CD4-positive, alpha-beta T cell treated with Interleukin-15 for 4 hours (primary cell): ENCODE measurements around the gene KRT6B.

Experiments
- DNase-seq: peaks from one replicate; pipeline ENCODE4 v3.0.0-alpha.2; 2020; ENCODE audit warnings: low spot score

Gene KRT6B

DNA sequence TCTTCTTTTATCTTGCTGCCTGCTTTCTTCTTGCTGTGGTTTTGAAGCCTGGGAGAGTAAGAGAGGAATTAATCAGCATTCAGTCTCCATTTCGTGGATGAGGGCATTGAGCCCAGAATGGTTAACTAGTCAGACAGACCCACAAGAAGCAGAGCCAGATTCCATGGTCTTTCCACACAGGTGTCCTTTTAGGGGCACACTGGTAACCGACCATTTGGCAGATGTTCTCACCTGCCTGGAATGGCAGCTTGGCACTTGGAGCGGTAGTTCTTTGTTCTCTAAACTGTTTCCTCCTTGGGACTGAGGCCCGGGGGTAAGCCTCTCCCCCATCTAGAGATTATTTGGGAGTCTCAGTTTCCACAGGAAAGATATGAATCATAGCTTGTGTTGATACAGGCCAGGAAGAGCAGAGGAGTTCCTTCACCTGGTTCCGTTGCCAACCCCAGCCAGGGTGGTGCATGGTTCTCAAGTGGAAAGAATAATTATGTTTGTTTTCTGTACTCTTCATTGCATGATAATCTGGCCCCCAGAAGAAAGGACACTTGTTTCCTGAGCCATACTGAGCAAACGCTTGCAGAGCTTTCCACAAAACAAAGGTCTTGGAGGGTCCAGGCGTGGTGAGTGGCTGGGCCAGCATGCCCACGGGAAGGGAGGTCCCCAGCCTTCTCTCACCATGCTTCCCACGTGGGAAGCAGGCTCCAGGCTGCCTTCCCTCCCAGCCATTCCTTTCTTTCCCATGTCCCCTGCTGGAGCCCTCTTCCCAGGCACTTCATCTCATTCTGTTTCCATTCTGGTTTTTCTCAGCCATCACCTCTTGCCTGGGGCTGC, 15.7 kb downstream of the KRT6B start:
- no peak for DNase-seq

DNA sequence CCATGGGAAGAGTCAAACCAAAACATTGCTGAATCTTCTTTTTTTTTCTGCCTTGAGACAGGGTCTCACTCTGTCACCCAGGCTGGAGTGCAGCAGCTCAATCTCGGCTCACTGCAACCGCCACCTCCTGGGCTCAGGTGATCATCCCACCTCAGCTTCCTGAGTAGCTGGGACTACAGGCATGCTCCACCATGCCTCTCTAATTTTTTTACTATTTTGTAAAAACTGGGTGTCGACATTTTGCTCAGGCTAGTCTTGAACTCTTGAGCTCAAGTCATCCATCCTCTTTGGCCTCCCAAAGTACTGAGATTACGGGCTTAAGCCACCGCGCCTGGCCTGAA, 16.3 kb downstream of the KRT6B start:
- DNase-seq: no peak

DNA sequence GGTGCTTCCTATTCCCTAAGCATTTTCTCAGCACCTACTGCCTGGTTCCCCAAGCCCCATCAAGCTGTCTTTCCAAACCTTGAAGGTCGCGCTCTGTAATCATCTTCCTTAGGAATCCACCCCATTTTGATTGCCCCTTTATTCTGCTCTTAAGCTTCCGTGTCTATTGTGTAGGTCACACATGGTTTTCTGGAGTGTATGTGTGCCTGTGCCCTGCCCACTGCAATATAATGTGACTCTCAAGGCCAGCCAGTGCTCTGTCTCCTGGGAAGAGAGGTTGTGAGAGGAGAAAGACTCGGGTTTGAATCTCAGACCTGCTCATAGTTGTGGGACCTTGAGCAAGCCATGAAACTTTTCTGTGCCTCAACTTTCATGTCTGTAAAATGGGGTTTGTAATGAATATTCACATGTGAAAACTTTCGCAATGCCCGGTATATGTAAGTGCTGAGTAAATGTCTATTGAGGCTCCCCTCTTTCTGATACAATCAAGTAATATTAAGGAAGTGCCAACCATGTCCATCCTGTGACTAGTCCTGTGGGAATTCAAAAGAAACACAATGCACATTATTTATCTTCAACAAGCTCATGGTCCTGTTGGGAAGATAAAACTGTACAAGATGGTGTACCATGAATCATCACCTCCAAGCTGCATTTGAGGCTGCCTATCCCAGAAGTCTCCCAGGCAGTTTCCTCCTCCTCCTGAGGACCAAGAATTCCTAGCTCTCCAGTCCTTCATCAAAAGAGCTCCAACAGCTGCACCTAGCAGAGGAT, 17.0 kb downstream of the KRT6B start:
- no peak for DNase-seq

DNA sequence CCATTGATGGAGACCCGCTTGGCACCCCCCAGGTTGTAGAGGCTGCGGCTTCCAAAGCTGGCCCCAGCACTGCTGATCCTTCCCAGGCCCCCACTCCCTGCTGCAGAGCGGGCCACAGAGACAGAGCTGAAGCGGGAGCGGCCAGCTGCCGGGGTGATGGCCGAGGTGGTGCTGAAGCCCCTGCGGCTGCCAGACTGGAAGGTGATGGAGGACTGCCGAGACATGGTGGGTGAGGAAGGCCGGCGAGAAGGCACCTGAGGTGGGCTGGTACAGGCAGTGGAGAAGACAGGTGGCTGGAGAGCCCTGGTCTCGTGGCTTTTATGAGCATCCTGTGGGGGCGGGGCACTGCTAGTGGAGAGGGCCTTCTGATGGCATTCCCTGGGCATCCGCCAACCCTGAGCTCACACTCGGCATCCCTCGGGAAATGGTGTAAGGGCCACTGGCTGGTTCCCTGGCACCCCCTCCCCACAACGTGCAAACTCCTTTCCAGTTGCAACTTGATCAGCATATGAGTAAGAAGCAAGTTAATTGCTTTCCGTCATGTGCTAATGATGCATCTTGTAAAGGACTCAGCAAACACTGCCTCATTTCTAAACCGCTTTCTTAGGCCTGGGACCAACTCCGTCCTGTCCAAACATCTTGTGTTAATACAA, 17.7 kb downstream of the KRT6B start, which contains the start of gene KRT75:
TSS of gene KRT75 (minus strand) at position 291 of the 653 bp plus-strand sequence. CDS start at position 224, 67 bp downstream.
- DNase-seq: no peak

DNA sequence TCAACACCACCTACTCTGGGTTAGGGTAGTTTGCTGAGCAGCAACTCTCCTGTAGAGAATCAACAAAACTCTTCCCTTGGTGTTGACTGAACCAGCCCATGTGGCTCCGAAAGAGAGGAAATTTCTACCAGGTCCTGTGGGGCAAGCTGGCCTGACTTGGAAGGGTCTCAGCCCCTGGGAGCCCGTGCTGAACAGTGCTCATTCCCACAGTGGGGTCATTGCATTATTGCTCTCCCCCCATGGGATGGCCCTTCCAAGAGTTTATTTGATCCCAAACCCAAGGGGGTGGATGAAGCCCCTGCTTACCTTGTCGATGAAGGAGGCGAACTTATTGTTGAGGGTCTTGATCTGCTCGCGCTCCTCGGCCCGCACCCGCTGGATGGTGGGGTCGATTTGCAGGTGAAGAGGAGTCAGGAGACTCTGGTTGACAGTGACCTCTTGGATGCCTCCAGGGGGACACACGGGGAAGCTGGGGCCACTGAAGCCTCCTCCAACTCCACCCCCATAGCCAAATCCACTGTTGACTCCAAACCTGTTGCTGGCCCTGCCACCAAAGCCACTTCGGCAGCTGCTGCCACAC, 18.4 kb downstream of the KRT6B start:
- no peak for DNase-seq

DNA sequence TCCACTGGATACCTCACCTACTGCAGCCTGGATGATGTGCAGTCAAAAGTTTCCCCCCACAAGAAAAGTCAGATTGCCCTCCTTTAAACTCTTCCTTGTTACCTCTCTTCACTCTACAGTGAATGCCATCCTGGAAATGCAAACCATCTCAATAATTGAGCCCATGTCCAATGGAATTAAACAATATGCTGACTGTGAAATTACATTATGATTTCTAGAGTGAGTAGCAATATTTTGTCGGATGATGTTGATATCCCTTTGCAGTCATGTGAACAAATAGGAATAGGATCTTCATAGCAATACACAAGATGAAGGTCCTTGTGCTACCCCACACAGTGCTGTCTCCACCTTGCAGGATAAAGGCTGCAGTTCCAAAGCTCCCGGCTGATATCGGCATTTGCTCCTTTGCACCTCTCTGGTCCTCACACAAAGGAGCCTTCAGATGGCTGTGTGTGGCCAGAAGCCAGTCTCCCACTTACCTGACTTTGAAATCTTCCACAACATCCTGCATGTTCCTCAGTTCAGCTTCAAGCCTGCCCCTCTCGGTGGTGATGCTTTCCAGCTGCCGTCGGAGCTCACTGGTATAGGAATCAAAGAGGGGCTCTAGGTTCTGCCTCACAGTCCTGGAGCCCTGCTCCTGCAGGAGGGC, 19.3 kb downstream of the KRT6B start:
- DNase-seq: no peak

DNA sequence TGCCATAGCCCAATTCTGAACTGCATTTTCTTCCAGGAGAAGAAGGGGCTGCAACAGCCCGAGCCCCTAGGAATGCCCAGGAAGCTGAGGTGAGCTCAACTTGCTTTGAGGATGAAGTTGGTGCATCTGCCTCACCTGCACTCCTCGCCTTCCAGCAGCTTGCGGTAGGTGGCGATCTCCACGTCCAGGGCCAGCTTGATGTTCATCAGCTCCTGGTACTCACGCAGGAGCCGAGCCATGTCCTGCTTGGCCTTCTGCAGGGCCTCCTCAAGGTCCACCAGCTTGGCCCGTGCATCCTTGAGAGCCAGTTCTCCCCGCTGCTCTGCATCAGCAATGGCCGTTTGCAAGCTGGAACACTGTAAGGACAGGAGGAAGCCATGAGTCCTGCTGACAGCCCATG, 23.8 kb downstream of the KRT6B start:
- no peak for DNase-seq

DNA sequence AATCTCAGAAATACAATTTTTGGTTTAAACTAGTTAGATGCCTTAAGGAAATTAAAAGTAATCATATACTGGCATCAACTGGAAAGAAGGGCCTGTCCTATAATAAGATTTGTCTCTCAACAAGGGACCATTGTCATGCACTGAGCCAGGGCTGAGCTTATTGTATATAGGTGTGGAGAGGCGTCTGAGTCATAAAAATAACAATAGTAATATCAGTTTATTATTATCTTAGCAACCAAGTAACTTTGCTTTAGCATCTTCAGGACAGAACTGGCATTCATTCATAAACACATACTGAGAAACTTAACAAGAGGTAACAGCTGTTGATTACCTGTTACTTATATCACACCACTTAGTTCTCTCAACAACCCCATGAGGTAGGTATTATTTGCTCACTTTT, 24.9 kb downstream of the KRT6B start:
- DNase-seq: no peak

DNA sequence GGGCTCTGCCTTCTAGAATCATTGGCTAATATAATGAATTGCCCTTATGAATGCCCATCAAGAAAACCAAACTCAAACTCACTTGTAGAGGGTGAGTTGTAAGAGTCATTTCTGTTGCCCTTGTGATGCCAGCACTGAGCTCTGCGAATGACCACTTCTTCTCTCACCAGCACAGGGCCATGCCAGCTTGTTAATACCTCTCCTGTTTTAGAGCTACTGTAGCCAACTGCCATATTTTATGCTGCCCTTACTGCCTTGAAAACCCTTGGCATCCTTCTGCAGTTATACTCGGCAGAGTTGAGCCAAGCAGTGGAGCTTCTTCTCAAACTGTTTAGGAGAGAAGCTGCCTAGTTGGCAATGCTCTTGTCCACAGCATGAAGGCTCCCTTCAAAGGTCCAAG, 25.9 kb downstream of the KRT6B start:
- no peak for DNase-seq

DNA sequence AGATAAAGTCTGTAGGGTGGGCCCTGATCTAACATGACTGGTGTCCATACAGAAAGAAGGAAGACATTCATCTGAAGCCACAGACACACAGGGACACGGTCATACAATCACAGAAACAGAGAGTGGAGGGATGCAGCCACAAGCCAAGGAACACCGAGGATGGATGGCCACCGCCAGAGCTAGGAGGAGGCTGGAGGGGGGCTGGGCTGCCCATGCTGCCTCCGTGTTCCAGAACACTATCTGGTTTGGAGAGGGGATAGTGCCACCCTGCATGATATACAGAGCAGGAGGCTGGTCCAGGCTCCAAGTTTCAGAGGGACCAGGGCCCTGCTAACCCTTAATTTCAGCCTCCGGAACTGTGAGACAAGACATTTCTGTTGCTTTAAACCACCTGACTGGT, 26.5 kb downstream of the KRT6B start:
- DNase-seq: no peak

DNA sequence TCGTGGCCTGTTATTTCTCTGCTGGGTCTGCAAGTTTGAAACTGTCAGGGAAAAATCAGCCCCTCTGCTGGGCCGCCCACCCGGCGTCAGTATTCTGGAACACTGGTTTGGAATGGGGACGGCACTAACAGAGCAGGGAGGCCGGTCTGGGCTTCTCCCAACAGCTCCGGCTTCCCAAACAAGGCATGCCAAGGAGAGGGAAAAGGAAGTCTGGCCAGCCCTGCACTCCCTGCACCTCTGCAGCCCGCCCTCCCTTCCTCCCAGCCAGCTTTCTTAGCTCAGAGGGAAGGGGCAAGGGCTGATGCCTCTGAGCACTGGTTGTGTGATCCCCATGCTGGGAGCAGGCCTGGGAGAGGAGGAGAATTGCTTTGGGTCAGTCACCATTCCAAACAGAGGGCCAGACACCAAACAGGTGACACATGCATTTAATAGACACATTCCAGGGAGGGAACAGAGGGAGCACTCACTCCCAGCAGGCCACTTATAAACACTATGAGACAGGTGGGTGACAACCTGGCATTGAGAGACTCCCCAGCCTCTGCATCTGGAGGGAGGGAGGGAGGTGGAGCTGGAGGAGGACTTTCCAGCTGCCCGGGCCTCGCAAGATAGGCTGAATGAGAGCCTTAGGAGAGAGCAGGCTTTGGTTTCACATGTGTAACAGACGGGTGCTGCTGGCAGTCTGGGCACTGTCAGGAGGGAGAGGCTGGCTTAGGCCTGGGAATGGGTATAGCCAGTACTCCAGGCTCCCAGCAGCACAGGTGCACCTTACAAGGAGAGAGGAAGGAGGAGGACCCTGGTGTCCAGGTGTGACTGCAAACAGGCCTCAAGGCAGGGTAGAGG, 28.1 kb downstream of the KRT6B start:
- no peak for DNase-seq

DNA sequence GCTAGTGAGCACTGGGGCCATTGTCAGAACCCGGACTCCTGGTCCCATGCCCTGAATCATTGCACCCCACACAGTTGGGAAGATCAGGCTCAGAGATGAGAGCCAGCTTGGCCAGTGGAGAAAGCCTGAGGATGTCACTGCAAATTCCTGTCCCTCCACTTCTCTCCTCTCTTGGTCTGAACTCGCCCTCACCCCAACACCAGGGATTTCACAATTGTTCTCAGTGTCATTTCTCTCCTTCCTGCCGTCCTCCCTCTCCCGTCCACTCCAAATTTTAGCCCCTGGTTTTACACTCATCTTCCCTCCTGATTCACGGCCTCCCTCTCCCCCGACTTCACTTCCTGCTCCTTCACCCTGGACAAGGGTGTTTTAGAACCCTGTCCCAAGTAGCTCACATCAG, 28.9 kb downstream of the KRT6B start:
- no peak for DNase-seq

DNA sequence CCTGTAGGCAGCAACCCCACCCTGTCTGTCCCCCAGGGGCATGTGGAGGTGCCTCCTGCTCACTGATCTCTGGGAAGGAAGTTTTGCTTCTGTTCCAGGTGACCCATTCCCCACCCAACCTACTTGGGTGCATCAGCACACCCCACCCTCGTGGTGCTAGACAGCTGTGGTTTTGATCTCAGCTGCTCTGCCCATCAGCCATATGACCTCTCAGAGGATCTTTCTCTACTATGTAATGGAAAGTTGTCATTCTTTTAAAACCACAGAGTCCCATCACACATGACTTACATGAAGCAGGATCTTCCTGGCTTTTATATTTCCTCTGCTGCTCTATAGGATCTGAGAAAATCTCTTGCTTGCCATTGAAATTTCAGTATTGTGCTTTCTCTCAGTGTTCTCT, 32.3 kb downstream of the KRT6B start:
- DNase-seq: no peak

DNA sequence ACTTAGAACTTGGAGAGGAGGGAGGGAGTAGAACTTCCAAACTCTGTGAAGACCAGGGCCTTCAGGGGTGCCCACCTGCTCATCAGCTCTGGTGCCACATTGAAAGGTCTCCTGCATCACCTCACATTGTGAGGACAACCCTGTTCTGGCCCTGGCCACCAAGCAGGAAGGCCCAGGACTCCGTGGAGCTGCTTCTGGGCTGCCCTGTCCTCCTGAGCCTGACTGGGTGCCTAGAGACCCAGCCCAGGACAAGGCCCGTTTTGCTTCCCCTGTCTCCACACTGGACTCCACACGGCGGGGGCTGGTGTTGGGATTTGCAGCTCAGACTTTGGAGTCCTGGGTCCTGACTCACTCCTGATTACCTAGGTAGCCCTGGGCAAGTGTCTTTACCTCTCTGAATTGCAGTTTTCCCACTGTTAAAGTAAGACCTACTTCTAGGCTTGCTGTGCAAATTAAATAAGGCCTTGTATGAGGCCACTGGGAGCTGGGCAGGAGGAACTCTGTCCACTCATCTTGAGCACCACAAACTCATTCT, 33.3 kb downstream of the KRT6B start:
- DNase-seq: no peak

DNA sequence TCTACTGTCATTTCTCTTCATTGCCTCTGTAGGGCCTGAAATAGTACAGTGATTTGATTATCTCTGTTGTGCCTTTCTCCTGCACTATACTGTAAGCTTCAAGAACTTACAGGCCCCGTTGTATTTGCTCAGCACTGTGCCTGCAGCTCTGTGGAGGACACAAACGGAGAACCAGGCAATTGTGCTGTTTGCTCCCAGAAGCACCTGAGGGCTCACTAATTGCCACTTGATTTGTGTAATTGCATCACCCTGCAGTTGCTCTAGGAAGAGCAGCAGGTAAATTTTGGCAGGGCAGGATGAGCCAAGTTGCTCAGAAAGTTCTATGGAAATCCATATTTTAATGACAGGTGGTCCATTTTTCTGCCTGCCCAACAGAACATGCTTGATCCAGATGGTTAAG, 34.2 kb downstream of the KRT6B start:
- DNase-seq: no peak

DNA sequence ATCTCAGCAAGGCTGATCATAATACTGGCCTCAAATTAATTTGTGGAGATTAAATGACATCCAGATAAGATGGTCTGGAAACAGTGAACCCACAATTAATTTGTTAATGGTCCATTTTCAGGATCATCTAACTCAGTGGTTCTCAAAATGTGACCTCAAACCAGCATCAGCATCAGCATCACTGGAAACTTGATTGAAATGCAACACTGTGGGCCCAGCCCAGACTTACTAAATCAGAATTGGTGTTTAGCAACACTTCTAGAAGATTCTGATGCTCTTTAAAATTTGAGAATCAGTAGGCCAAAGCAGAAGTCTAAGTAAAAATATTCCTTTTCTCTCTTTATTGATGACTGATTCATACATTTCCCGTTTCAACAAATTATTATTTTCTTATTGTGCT, 35.2 kb downstream of the KRT6B start:
- DNase-seq: no peak

DNA sequence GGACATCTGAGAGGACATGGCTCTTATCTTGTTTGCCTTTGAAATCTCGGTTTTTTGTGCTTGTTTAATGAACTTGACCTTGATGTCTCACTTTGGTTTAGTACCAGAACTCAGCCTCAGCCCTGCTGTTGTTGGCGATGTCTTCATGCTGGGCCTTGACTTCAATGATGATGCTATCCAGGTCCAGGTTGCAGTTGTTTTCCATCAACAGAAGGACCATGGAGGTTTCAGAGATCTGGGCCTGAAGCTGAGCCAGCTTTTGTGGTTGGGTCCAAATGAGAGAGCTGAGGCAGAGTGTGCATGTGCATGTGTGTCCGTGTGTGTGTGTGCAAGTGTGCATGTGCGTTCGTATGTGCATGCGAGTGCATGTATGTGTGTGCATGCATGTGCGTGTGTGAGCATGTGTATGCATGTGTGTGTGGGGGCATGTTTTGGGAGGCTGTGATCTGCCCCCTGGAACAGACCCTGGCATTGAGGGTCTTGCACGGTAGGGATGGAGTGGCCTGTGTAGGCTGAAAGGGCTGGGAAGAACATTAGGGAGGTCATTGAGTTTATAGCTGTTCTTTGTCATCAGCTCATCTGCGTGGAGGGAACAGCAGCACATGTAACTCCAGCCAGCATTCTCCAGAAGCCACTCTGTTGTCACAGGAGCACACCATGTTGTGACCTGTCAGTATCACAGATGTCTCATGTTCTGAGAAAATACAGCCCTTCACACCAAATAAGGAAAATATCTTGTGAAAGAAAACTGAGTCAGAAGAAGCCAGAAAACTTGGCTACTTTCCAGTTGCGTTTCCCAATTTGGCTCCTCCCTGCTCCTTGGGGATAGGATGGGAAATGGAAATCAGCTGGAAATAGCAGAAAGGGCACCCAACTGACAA, 35.8 kb downstream of the KRT6B start:
- no peak for DNase-seq

DNA sequence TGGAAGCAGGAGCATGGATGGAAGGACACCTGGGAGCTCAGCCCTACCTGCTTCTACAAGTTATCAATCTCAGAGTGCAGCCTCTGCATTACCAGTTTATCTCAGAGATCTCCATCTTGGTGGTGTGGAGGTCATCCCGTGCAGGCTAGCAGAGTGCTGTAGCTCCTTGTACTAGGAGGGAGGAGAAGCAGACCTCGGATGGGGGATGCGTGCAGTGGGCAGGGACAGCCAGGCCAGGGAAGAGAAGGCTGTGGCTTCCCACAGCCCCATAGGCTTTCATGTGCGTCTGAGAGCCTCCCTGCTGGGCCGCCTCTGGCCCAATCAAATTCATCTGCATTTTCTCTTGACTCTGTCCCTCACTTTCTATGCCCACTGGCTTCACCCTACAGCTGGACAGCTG, 37.0 kb downstream of the KRT6B start:
- DNase-seq: no peak

DNA sequence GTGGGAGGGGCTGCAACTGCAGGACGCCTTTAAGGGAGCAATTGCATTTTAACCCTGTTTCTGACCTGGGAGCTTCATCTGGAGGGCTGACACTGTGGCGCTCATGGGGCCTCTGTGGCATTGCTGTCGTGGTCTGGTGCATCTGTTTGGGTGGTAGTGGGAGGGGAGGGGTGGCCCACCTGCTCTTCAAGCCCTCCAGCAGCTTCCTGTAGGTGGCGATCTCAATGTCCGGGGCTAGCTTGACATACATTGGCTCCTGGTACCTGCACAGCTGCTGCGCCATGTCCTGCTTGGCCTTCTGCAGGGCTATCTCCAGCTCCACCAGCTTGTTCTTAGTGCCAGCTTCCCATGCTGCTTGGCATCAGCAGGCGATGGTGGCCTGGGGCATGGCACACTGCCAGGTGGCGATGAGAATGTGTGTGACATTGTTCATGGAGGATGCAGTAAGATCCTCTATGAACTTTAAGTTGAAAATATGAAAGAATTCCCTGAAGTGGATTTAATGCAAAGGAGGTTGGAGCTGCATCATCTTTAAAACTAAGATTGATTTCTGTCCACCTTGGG, 38.1 kb downstream of the KRT6B start:
- DNase-seq: no peak

DNA sequence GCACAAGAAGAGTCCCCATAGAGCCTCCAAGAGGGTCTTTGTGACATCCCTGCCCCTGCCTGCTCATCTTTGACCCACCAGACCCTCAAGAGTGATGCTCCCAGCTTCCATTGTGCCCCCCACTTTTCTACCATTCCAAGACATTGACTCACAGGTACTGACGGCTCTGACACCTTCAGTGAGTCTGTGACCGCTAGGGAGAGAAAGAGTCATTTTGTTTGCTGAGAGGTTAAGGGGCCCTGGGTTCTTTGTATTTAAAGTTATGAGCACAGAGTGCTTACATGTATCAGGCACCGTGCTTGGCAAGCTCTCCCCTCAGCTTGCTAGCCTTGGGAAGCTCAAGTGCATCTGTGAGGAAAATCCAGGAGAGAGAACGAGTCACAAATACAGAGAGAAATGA, 38.7 kb downstream of the KRT6B start:
- DNase-seq: no peak
